VCaP (cell line): ENCODE data around the gene CHIC2.

Experiments used
- H3K27ac ChIP-seq: fragments of 450-650 bp; 2 replicates; pipeline ENCODE4 v1.5.1; 2017
- TF ChIP-seq, protein P1 (sequence below): fragments of 450-650 bp; conservative IDR thresholded peaks from 2 replicates; pipeline ENCODE4 v1.5.1; 2017; ENCODE audit warnings: mild to moderate bottlenecking, moderate library complexity

Gene CHIC2

DNA sequence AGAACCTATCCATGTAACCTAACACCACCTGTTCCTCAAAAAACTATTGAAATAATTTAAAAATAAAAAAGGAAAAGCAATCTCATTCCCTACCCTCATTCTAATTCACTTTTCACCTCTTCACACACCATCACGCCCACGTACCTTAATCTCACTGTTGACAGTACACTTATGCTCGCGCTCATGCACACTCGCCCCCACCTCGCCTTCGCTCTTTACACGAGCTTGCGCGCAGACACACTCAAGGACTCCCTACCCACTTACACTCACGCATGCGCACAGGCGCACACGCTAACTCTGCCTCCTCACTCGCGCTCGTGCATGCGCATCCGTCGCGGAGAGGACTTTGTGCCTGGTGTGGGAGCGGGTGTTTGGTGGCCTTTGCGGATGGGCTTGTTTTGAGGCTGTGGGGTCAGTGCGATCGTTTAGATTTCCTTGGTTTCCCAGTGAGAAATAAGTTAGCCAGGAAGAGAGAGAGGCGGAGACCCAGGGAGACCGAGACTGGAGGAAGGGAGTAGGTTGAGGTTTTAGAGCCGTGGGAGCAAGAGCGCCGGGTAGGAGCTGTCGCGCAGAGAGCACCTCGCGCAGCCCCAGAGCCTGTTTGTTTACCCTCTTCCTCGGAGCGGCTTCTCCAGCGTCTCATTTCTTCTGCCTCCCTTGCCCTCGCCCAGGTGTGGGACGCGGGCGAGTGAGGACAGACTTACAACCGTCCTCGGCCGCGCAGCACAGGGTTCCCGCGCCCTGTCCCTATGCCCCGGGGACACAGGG is 27.4 kb upstream of the CHIC2 start:
- H3K27ac ChIP-seq, result peak overlapping the region; percentile 82

DNA sequence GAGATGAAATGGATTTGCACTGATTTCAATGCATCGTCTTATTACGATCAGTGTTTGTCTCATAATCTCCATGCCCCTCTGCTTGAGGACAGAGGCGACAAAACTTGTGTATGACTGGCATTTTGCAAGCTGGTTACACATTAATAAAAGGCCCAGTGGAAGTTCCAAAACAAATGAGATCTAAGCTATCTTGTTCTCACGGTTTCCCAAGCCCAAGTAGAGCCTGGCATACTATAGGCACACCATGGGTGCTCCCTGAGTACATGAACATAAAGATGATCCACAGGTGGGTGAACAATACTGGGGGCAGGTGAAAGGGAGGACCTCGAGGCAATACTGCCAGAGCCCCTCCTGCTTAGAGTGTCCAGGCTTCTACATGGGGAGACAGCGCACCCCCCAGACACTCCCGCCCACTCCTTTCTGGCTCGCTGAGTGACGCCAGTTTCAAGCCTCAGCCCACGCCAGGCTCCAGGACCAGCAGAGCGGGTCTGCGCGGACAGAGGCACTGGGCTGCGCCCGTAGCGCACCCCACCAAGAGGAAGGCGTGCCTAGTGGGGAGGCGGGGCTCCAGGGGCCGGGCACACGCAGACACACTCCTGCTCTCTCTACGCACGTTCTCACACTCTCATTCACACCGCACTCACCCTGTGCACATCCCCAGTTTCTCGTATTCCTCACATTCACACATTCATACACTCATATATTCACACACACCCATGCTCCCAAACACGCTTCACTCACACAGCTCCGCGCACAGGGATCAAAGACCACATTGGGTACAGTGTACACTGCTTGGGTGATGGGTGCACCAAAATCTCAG is 26.6 kb upstream of the CHIC2 start:
- peak overlapping the region; percentile 82 for H3K27ac ChIP-seq
- TF ChIP-seq, protein P1, sequence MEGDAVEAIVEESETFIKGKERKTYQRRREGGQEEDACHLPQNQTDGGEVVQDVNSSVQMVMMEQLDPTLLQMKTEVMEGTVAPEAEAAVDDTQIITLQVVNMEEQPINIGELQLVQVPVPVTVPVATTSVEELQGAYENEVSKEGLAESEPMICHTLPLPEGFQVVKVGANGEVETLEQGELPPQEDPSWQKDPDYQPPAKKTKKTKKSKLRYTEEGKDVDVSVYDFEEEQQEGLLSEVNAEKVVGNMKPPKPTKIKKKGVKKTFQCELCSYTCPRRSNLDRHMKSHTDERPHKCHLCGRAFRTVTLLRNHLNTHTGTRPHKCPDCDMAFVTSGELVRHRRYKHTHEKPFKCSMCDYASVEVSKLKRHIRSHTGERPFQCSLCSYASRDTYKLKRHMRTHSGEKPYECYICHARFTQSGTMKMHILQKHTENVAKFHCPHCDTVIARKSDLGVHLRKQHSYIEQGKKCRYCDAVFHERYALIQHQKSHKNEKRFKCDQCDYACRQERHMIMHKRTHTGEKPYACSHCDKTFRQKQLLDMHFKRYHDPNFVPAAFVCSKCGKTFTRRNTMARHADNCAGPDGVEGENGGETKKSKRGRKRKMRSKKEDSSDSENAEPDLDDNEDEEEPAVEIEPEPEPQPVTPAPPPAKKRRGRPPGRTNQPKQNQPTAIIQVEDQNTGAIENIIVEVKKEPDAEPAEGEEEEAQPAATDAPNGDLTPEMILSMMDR, result no peak

More for the DNA sequence above, 27.4 kb upstream of the CHIC2 start:
- TF ChIP-seq, protein P1, result no peak

DNA sequence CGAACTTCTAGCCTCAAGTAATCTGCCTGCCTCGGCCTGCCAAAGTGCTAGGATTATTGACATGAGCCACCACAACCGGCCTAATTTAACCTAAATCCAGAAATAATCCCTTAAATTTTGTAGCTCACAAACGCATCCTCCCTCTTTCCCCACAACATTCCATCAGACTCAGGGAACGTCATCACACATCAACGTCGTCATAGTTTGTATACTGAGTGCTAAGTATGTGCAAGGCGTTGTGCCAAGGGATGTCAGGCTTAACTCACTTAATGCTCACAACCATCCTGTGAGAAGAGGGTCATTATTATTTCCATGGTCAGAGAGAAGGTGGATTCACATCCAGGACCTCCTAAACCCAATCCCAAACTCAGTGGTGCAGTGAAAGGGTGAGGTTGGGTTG is 26.0 kb upstream of the CHIC2 start:
- TF ChIP-seq, protein P1, result no peak

DNA sequence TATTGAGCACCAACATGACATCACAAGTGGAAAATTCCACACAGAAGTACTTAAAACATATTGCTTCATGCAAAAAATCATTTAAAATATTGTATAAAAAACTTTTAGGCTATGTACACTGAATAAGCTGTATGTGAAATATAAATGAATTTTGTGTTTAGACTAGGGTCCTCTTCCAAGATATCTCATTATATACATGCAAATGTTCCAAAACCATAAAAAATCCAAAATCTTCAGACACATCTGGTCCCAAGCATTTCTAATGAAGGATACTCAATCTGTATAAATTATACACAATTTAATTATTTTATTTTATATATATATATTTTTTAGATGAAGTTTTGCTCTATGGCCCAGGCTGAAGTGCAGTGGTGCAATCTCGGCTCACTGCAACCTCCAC is 25.5 kb upstream of the CHIC2 start:
- H3K27ac ChIP-seq, result no peak overlapping the region
- TF ChIP-seq, protein P1, result no peak

More for the DNA sequence above, 26.0 kb upstream of the CHIC2 start:
- H3K27ac ChIP-seq, result peak overlapping the region; percentile 82

DNA sequence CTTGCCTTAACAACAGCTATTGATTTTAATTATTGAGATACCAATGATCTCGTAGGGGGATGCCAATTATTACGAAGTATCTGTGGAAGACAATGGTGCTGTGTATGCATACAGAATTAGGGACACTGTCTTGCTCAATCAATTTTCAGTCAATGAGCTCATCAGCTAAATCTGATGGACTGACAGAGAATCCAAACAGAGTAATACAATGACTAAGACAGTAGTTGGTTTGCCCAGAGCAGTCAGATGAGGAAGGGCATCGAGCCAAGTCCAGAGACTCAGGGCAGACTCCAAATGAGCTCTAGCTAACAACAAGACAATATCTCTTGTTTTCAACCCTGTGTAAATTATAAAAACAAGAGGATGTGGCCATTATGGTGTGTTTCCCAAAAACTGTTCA is 20.9 kb upstream of the CHIC2 start:
- TF ChIP-seq, protein P1, result no peak
- H3K27ac ChIP-seq, result no peak overlapping the region

DNA sequence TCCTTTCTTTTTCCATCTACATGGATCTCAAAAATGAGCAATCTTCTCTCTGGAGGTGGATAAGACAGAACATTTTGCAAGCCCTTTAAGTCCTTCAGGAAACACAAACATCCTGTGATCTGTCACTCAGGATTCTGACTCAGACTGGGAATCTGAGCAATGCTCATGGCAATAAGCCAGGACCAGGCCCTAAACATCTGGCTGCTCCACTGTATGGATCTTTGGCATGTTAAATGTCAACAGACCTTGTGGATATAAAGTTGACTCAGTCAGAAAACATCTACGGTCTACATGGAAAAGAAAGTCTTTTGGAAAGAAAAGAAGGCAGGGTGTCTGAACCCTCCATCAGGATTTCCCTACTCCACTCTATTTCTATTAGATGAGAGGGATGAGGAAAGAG is 17.8 kb upstream of the CHIC2 start:
- TF ChIP-seq, protein P1, result no peak
- no peak overlapping the region for H3K27ac ChIP-seq

DNA sequence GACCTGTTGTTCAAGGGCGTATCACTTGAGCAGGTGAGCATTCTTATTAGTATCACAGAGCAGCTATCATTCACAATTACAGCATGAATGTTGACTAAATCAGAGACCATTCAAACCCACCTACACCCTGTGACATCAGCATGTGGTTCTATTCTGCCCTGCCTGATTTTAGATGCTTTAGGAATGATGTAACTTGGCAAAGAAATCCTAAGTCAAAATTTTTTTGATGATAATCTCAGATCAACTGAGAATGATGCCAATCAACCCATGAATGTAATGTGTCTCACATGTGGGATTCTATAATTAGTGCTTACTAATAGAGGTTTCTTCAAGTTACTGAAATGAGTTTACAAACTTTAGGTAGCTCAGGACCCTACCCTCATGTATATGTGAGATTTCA is 13.4 kb upstream of the CHIC2 start:
- TF ChIP-seq, protein P1, result no peak
- H3K27ac ChIP-seq, result no peak overlapping the region
